ENCODE measurements around the gene RHBG. TPM values are rescaled to one million over a fixed set of nuclear protein-coding genes. Genes with fewer than 3 reads are reported as not detected.

Gene RHBG
- total and polyA plus RNA-seq, 2 experiments from 2014 or later = 1.2 to 1.6 TPM

DNA sequence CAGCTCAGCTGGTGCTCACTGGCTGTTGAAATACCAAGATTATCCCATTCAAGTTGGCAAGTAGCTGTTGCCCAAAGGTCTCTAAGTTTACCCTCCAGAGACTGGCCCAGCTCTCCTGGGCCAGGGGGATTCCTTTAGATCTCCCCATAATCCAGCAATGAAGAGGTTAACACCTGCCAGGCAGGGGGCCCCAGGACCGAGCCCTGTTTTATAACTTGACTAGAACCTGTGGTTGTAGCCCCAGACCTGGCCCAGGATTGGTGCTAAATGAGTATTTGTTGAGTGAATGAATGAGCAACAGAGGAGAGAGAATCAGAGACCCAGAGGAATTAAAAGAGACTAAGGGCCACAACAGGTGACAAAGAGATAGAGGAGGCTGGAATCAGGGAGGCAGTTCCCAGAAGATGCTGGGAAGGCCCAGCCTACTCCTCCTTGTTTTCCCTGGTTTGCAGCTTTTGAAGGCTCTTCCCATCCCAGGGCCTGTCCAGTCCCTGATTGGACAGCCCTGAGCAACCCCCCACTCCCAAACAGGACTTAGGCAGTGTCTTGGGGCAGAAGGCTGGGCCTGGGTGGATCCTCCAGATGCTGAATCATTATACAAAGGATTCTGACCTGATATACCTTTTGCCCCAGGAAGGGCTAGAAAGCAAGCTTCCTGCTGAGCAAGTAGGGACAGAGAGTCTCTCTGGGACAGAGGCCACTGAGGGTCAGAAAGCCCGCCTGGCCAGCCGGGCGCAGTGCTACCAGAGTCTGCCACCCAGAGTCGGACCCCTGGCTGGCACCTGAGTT is 2.4 kb upstream of the RHBG start:
- Histone ChIP-seq H3K9me2 (ENCODE audit: insufficient read depth) (no peaks in the 10 kb centered on the region), H3K36me3 (ENCODE audit: insufficient read depth) (no peaks in the 10 kb centered on the region), H3K4me2 (no peak overlapping the region), H4K20me1 (replicated peaks; ENCODE audit: insufficient read depth) (no peaks in the 10 kb centered on the region), H3K4me1 (ENCODE audit: insufficient read depth) (0 out of 2 replicates have a peak, but pooled peaks cover 3% of the 10 kb centered on the region), H3F3A (replicated peaks; ENCODE audit: low read depth) (peaks cover 18% of the 10 kb centered on the region), H2AFZ (peak overlapping the region; percentile 59; the same call in 1 of the 2 replicates), H3K27ac (ENCODE audit: low read depth) (no peak overlapping the region), H3K27me3 (ENCODE audit: insufficient read depth) (peaks cover 12% of the 10 kb centered on the region), H3K79me2 (replicated peaks; ENCODE audit: insufficient read depth) (no peaks in the 10 kb centered on the region), H3K4me3 (no peak overlapping the region)
- no peak overlapping the region for H3K27ac Mint-ChIP-seq
- H3K4me1 Mint-ChIP-seq = peaks cover 22% of the 10 kb centered on the region
- DNase-seq (ENCODE audit: low spot score) = no peak
- no peaks in the 10 kb centered on the region for H3K9me3 Mint-ChIP-seq
- no peak overlapping the region for H3K4me3 Mint-ChIP-seq
- H3K36me3 Mint-ChIP-seq (ENCODE audit: low read depth) = no peaks in the 10 kb centered on the region
- peaks cover 15% of the 10 kb centered on the region for H3K27me3 Mint-ChIP-seq (ENCODE audit: insufficient read depth, low read depth, poor library complexity)
- ATAC-seq = no peak
- TF ChIP-seq, protein P1, sequence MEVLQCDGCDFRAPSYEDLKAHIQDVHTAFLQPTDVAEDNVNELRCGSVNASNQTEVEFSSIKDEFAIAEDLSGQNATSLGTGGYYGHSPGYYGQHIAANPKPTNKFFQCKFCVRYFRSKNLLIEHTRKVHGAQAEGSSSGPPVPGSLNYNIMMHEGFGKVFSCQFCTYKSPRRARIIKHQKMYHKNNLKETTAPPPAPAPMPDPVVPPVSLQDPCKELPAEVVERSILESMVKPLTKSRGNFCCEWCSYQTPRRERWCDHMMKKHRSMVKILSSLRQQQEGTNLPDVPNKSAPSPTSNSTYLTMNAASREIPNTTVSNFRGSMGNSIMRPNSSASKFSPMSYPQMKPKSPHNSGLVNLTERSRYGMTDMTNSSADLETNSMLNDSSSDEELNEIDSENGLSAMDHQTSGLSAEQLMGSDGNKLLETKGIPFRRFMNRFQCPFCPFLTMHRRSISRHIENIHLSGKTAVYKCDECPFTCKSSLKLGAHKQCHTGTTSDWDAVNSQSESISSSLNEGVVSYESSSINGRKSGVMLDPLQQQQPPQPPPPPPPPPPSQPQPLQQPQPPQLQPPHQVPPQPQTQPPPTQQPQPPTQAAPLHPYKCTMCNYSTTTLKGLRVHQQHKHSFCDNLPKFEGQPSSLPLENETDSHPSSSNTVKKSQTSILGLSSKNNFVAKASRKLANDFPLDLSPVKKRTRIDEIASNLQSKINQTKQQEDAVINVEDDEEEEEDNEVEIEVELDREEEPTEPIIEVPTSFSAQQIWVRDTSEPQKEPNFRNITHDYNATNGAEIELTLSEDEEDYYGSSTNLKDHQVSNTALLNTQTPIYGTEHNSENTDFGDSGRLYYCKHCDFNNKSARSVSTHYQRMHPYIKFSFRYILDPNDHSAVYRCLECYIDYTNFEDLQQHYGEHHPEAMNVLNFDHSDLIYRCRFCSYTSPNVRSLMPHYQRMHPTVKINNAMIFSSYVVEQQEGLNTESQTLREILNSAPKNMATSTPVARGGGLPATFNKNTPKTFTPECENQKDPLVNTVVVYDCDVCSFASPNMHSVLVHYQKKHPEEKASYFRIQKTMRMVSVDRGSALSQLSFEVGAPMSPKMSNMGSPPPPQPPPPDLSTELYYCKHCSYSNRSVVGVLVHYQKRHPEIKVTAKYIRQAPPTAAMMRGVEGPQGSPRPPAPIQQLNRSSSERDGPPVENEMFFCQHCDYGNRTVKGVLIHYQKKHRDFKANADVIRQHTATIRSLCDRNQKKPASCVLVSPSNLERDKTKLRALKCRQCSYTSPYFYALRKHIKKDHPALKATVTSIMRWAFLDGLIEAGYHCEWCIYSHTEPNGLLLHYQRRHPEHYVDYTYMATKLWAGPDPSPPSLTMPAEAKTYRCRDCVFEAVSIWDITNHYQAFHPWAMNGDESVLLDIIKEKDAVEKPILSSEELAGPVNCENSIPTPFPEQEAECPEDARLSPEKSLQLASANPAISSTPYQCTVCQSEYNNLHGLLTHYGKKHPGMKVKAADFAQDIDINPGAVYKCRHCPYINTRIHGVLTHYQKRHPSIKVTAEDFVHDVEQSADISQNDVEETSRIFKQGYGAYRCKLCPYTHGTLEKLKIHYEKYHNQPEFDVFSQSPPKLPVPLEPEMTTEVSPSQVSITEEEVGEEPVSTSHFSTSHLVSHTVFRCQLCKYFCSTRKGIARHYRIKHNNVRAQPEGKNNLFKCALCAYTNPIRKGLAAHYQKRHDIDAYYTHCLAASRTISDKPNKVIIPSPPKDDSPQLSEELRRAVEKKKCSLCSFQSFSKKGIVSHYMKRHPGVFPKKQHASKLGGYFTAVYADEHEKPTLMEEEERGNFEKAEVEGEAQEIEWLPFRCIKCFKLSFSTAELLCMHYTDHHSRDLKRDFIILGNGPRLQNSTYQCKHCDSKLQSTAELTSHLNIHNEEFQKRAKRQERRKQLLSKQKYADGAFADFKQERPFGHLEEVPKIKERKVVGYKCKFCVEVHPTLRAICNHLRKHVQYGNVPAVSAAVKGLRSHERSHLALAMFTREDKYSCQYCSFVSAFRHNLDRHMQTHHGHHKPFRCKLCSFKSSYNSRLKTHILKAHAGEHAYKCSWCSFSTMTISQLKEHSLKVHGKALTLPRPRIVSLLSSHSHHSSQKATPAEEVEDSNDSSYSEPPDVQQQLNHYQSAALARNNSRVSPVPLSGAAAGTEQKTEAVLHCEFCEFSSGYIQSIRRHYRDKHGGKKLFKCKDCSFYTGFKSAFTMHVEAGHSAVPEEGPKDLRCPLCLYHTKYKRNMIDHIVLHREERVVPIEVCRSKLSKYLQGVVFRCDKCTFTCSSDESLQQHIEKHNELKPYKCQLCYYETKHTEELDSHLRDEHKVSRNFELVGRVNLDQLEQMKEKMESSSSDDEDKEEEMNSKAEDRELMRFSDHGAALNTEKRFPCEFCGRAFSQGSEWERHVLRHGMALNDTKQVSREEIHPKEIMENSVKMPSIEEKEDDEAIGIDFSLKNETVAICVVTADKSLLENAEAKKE (CRISPR knock-in tag; IDR thresholded peaks at IDR 0.05) = no peak
- no peak for TF ChIP-seq STAT1 (IDR thresholded peaks at IDR 0.05; ENCODE audit: unreplicated experiment)
- TF ChIP-seq CREB1 (CRISPR knock-in tag; IDR thresholded peaks at IDR 0.05; ENCODE audit: low read depth) = no peak
- TF ChIP-seq CTCF (conservative IDR thresholded peaks at IDR 0.05; ENCODE audit: low read depth in 2 of 2) = no peak
- TF ChIP-seq ZNF114 (CRISPR knock-in tag; IDR thresholded peaks at IDR 0.05) = no peak
- TF ChIP-seq ZNF331 (CRISPR knock-in tag; IDR thresholded peaks at IDR 0.05; ENCODE audit: low read depth) = no peak
- TF ChIP-seq EZH2 (IDR thresholded peaks at IDR 0.05; ENCODE audit: low read depth, unreplicated experiment) = no peak
- no peak for TF ChIP-seq POLR2AphosphoS5 (IDR thresholded peaks at IDR 0.05; ENCODE audit: low read depth)
- no peak for TF ChIP-seq REST (IDR thresholded peaks at IDR 0.05; ENCODE audit: unreplicated experiment)
- no peak for TF ChIP-seq EZH2phosphoT487 (IDR thresholded peaks at IDR 0.05; ENCODE audit: unreplicated experiment)
- no peak for TF ChIP-seq NANOG (IDR thresholded peaks at IDR 0.05; ENCODE audit: borderline replicate concordance)

Measured in GM23338 (cell line).